Cerebellar cortex (tissue), 1 donor: ENCODE data around the gene TBL1X.
"Not testable (repeated sequence)": the region's sequence is repeated elsewhere in the genome, so short reads cannot be mapped to it uniquely, and the experiment has no call there.

Source experiments
- DNase-seq: peaks from one replicate; pipeline ENCODE4 v3.0.0-alpha.2; 2015; ENCODE audit warnings: low spot score

Gene TBL1X

GRCh38 chrX:9464435-9465371 is at the start of gene TBL1X:
Gene TBL1X (plus strand): TSS chrX:9465058. CDS start chrX:9653587, 188,529 bp downstream.
- peak; percentile 11 for DNase-seq

- DNase-seq, result no peak
Observed at GRCh38 chrX:9416562-9417348, 48.1 kb upstream of the TBL1X start.

- no peak for DNase-seq
Observed at GRCh38 chrX:9418262-9418661, 46.6 kb upstream of the TBL1X start.

GRCh38 chrX:9420275-9421265 is 44.3 kb upstream of the TBL1X start:
- no peak for DNase-seq

GRCh38 chrX:9429767-9430166 is 35.1 kb upstream of the TBL1X start:
- peak; percentile 81 for DNase-seq

- no peak for DNase-seq
Observed at GRCh38 chrX:9430346-9430921, 34.4 kb upstream of the TBL1X start.

- no peak for DNase-seq
Observed at GRCh38 chrX:9431281-9431680, 33.6 kb upstream of the TBL1X start.

- DNase-seq, result peak; percentile 57
Observed at GRCh38 chrX:9433596-9433995, 31.3 kb upstream of the TBL1X start.

GRCh38 chrX:9434051-9434550 is 30.8 kb upstream of the TBL1X start:
- no peak for DNase-seq

- DNase-seq, result not testable (repeated sequence)
Observed at GRCh38 chrX:9435086-9435485, 29.8 kb upstream of the TBL1X start.

- DNase-seq, result no peak
Observed at GRCh38 chrX:9436812-9437211, 28.0 kb upstream of the TBL1X start.

- no peak for DNase-seq
Observed at GRCh38 chrX:9438933-9439494, 25.8 kb upstream of the TBL1X start.

- no peak for DNase-seq
Observed at GRCh38 chrX:9440116-9440844, 24.6 kb upstream of the TBL1X start.

- no peak for DNase-seq
Observed at GRCh38 chrX:9442056-9442455, 22.8 kb upstream of the TBL1X start.

GRCh38 chrX:9443327-9443726 is 21.5 kb upstream of the TBL1X start:
- DNase-seq, result no peak

GRCh38 chrX:9447906-9448305 is 17.0 kb upstream of the TBL1X start:
- no peak for DNase-seq

GRCh38 chrX:9456250-9457074 is 8.4 kb upstream of the TBL1X start:
- no peak for DNase-seq

- DNase-seq, result not testable (repeated sequence)
Observed at GRCh38 chrX:9458034-9458433, 6.8 kb upstream of the TBL1X start.

- DNase-seq, result peak; percentile 10
Observed at GRCh38 chrX:9458516-9459078, 6.3 kb upstream of the TBL1X start.
